HEK293T (cell line): ENCODE results near the gene C2CD3.

Experiments
- CTCF ChIA-PET: fragments of 350-600 bp; formaldehyde crosslinking; extraction: SDS; loops from one replicate; lab custom pipeline; 2021; ENCODE audit warnings: antibody characterized with exemption, inconsistent platforms; lab: Yijun Ruan, JAX
- POLR2A ChIA-PET: fragments of 350-600 bp; formaldehyde crosslinking; extraction: SDS; loops from one replicate; lab custom pipeline; 2020; ENCODE audit warnings: antibody characterized with exemption, inconsistent platforms; lab: Yijun Ruan, JAX
- DNase-seq: peaks from one replicate; pipeline ENCODE4 v3.0.0; 2012; ENCODE audit warnings: mixed read lengths; ENCODE audit errors: extremely low spot score
- ARNT ChIP-seq: fragments of 450-650 bp; IDR thresholded peaks from 2 replicates; pipeline ENCODE4 v1.6.1; 2017; ENCODE audit warnings: mild to moderate bottlenecking
- BHLHE40 ChIP-seq: fragments of 450-650 bp; IDR thresholded peaks from 2 replicates; pipeline ENCODE4 v1.6.1; 2016; ENCODE audit warnings: mild to moderate bottlenecking, moderate library complexity, borderline replicate concordance
- CTBP1 ChIP-seq: fragments of 450-650 bp; IDR thresholded peaks from 2 replicates; pipeline ENCODE4 v1.6.1; 2016; ENCODE audit warnings: borderline replicate concordance
- ELF4 ChIP-seq: fragments of 450-650 bp; IDR thresholded peaks from 2 replicates; pipeline ENCODE4 v1.6.1; 2017; ENCODE audit warnings: antibody characterized with exemption
- FOXA1 ChIP-seq: fragments of 450-650 bp; IDR thresholded peaks from 2 replicates; pipeline ENCODE4 v1.6.1; 2016; ENCODE audit warnings: mild to moderate bottlenecking
- FOXK2 ChIP-seq: fragments of 450-650 bp; IDR thresholded peaks from 2 replicates; pipeline ENCODE4 v1.6.1; 2016; ENCODE audit warnings: mild to moderate bottlenecking
- FOXM1 ChIP-seq: fragments of 450-650 bp; IDR thresholded peaks from 2 replicates; pipeline ENCODE4 v1.6.1; 2017; ENCODE audit warnings: mild to moderate bottlenecking, borderline replicate concordance
- HDGF ChIP-seq: fragments of 450-650 bp; IDR thresholded peaks from 2 replicates; pipeline ENCODE4 v1.6.1; 2017; ENCODE audit warnings: antibody characterized with exemption, borderline replicate concordance
- L3MBTL2 ChIP-seq: fragments of 450-650 bp; conservative IDR thresholded peaks from 2 replicates; pipeline ENCODE4 v1.6.1; 2016; ENCODE audit warnings: mild to moderate bottlenecking
- LEF1 ChIP-seq: fragments of 450-650 bp; IDR thresholded peaks from 2 replicates; pipeline ENCODE4 v1.6.1; 2017; ENCODE audit warnings: mild to moderate bottlenecking, borderline replicate concordance
- NFRKB ChIP-seq: fragments of 450-650 bp; IDR thresholded peaks from 2 replicates; pipeline ENCODE4 v1.6.1; 2016; ENCODE audit warnings: mild to moderate bottlenecking, moderate library complexity
- PKNOX1 ChIP-seq: fragments of 450-650 bp; IDR thresholded peaks from 2 replicates; pipeline ENCODE4 v1.6.1; 2016
- SP1 ChIP-seq: fragments of 450-650 bp; IDR thresholded peaks from 2 replicates; pipeline ENCODE4 v1.6.1; 2017
- SUZ12 ChIP-seq: fragments of 450-650 bp; IDR thresholded peaks from 2 replicates; pipeline ENCODE4 v1.6.1; 2016; ENCODE audit warnings: mild to moderate bottlenecking
- TARDBP ChIP-seq: fragments of 450-650 bp; IDR thresholded peaks from 2 replicates; pipeline ENCODE4 v1.6.1; 2016
- ZNF384 ChIP-seq: fragments of 450-650 bp; IDR thresholded peaks from 2 replicates; pipeline ENCODE4 v1.6.1; 2016

C2CD3 gene

GRCh38 chr11:73972187-73972586 is 198.6 kb downstream of the C2CD3 start:
- POLR2A ChIA-PET = interaction anchor here (1.0 to 1.5 kb wide), 2 partner anchors 10 to 12 kb away, joined by 4 to 13 read pairs; partner anchors contain the start of gene UCP2
- DNase-seq = no peak
- TF ChIP-seq LEF1 (no peak), FOXK2 (no peak), FOXM1 (no peak), BHLHE40 (no peak), ZNF384 (no peak), SP1 (no peak), ARNT (no peak), L3MBTL2 (no peak), SUZ12 (no peak), ELF4 (no peak), FOXA1 (no peak)
- CTCF ChIA-PET = no interaction called here

GRCh38 chr11:73971175-73971719 is 199.6 kb downstream of the C2CD3 start:
- TF ChIP-seq HDGF = no peak
- TF ChIP-seq BHLHE40 = no peak
- no peak for TF ChIP-seq ARNT
- no peak for TF ChIP-seq SP1
- TF ChIP-seq NFRKB = no peak
- no peak for TF ChIP-seq FOXK2
- no peak for TF ChIP-seq FOXA1
- no peak for TF ChIP-seq TARDBP
- TF ChIP-seq SUZ12 = no peak
- no peak for TF ChIP-seq L3MBTL2
- no peak for TF ChIP-seq FOXM1
- no peak for TF ChIP-seq ZNF384
- no peak for DNase-seq
- ChIA-PET POLR2A (interaction anchor here (2.4 kb wide), 1 partner anchor 11 kb away, joined by 13 read pairs; the partner anchor contains the start of gene UCP2), CTCF (no interaction called here)

- POLR2A ChIA-PET = interaction anchor here (2.4 kb wide), 1 partner anchor 12 kb away, joined by 13 read pairs; the partner anchor contains the start of gene UCP2
- CTCF ChIA-PET = no interaction called here
- DNase-seq = no peak
- no peak for TF ChIP-seq L3MBTL2
- no peak for TF ChIP-seq ZNF384
- TF ChIP-seq NFRKB = no peak
- no peak for TF ChIP-seq TARDBP
- no peak for TF ChIP-seq SUZ12
- TF ChIP-seq CTBP1 = no peak
- TF ChIP-seq ARNT = no peak
Measured at GRCh38 chr11:73969991-73970800, 200.6 kb downstream of the C2CD3 start.

- ChIA-PET POLR2A (interaction anchor here (2.4 kb wide), 1 partner anchor 14 kb away, joined by 13 read pairs; the partner anchor contains the start of gene UCP2), CTCF (no interaction called here)
- DNase-seq = no peak
- TF ChIP-seq SUZ12 = no peak
- no peak for TF ChIP-seq FOXM1
- TF ChIP-seq CTBP1 = no peak
- TF ChIP-seq L3MBTL2 = no peak
- no peak for TF ChIP-seq ELF4
- TF ChIP-seq ZNF384 = no peak
Measured at GRCh38 chr11:73969091-73969490, 201.7 kb downstream of the C2CD3 start.

- TF ChIP-seq ARNT (no peak), L3MBTL2 (no peak), LEF1 (no peak)
- CTCF ChIA-PET = no interaction called here
- DNase-seq = no peak
- POLR2A ChIA-PET = no interaction called here
Measured at GRCh38 chr11:73968356-73968966, 202.3 kb downstream of the C2CD3 start.

- TF ChIP-seq TARDBP (no peak), ELF4 (no peak), SP1 (no peak), LEF1 (no peak), ZNF384 (no peak)
- ChIA-PET POLR2A (no interaction called here), CTCF (no interaction called here)
- DNase-seq = no peak
Measured at GRCh38 chr11:73965764-73966121, 205.1 kb downstream of the C2CD3 start.

- ChIA-PET POLR2A (no interaction called here), CTCF (no interaction called here)
- TF ChIP-seq BHLHE40 (no peak), SP1 (no peak), LEF1 (no peak), CTBP1 (no peak), FOXK2 (no peak), NFRKB (no peak), FOXA1 (no peak), L3MBTL2 (no peak), TARDBP (no peak), ZNF384 (no peak), ELF4 (no peak), FOXM1 (no peak), PKNOX1 (no peak), SUZ12 (no peak), ARNT (no peak), HDGF (no peak)
- DNase-seq = no peak
Measured at GRCh38 chr11:73965076-73965763, 205.6 kb downstream of the C2CD3 start.
